Gastroesophageal sphincter (tissue), 4 donors: ENCODE measurements around the gene NEDD9. TPM values are rescaled to one million over a fixed set of nuclear protein-coding genes. Genes with fewer than 3 reads are reported as not detected.

Experiments
- ATAC-seq: fragments of 150-250 bp; one replicate; pipeline ENCODE4 v1.9.1; 2016; ENCODE audit warnings: mild to moderate bottlenecking, moderate library complexity
- H3K27ac ChIP-seq, 4 donors: fragments of 200-600 bp; sonication (generic) in 3 of 4; 1 replicate in 3 of 4; 2 replicates in 1 of 4; pipeline ENCODE4 v1.5.1; 2016 to 2019
- H3K27me3 ChIP-seq: fragments of 200-600 bp; sonication (generic); one replicate; pipeline ENCODE4 v1.5.1; 2019
- H3K36me3 ChIP-seq, 2 donors: fragments of 200-600 bp; sonication (generic); one replicate each; pipeline ENCODE4 v1.5.1; 2019; ENCODE audit warnings: control low read depth in 1 of 2
- H3K4me1 ChIP-seq, 3 donors: fragments of 200-600 bp; sonication (generic); 1 replicate in 2 of 3; 2 replicates in 1 of 3; pipeline ENCODE4 v1.5.1; 2016 to 2019; ENCODE audit warnings: control low read depth in 2 of 3
- H3K4me3 ChIP-seq, 2 donors: fragments of 200-600 bp; sonication (generic); one replicate each; pipeline ENCODE4 v1.5.1; 2019; ENCODE audit warnings: mild to moderate bottlenecking in 1 of 2, moderate library complexity in 1 of 2
- H3K9me3 ChIP-seq, 3 donors: fragments of 200-600 bp; sonication (generic); one replicate each; pipeline ENCODE4 v1.5.1; 2017 to 2019; ENCODE audit warnings: control low read depth in 2 of 3
- CTCF ChIP-seq, 4 experiments: fragments of 200-600 bp in 2 of 4; fragments of 450-650 bp in 2 of 4; sonication (generic) in 1 of 4; IDR thresholded peaks; one replicate each; pipeline ENCODE4 v1.5.1; 2017 to 2019; ENCODE audit warnings: antibody characterized with exemption in 4 of 4, mild to moderate bottlenecking in 2 of 4, moderate library complexity in 2 of 4
- EP300 ChIP-seq: sonication (generic); formaldehyde crosslinking; IDR thresholded peaks from one replicate; pipeline ENCODE4 v1.6.1; 2017; ENCODE audit warnings: antibody characterized with exemption, mild to moderate bottlenecking
- POLR2A ChIP-seq, 2 donors: fragments of 450-650 bp; IDR thresholded peaks; one replicate each; pipeline ENCODE4 v1.6.1; 2017; ENCODE audit warnings: antibody characterized with exemption in 2 of 2, mild to moderate bottlenecking in 2 of 2, moderate library complexity in 1 of 2
- POLR2AphosphoS5 ChIP-seq: sonication (generic); formaldehyde crosslinking; IDR thresholded peaks from one replicate; pipeline ENCODE4 v1.6.1; 2017; ENCODE audit warnings: antibody characterized with exemption
- WGBS, 2 donors: methylation state at CpG; one replicate each; pipeline ENCODE4 v1.1.5; 2018; ENCODE audit warnings: low coverage in 1 of 2; 5-methylcytosine and 5-hydroxymethylcytosine counted together
- total RNA-seq, 4 donors: library from RNA; depleted of rRNA; stranded (reverse); fragments of >200 nt; gene quantifications; one replicate each; pipeline ENCODE4 v1.1.0, GENCODE V29; 2016

NEDD9 gene
- total RNA-seq, 4 donors from 2014 or later: 13.1 to 42.7 (median 26.7) TPM

- H3K27me3 ChIP-seq: no peaks in the 10 kb centered on the region
- H3K4me1 ChIP-seq: peaks cover 0 to 14% (median 0%) of the 10 kb centered on the region in 3 donors
- no peaks in the 10 kb centered on the region for H3K9me3 ChIP-seq
- WGBS, 2 donors: 66 to 76% methylated on average over 8 to 14 of the region's 14 CpGs
- ATAC-seq: peak; percentile 44
- no peaks in the 10 kb centered on the region for H3K36me3 ChIP-seq
- TF ChIP-seq POLR2A (IDR thresholded peaks at IDR 0.05) (no peak), CTCF (IDR thresholded peaks at IDR 0.05) (no peak), POLR2AphosphoS5 (no peak), EP300 (no peak)
- H3K4me3 ChIP-seq: no peak overlapping the region
- peak overlapping the region in 1 of 4 donors; percentile 42 for H3K27ac ChIP-seq
Observed at GRCh38 chr6:11277275-11278206, 45.1 kb upstream of the NEDD9 start.

- WGBS, 2 donors: 83 to 85% methylated on average over 3 of the region's 4 CpGs
- H3K4me3 ChIP-seq: no peak overlapping the region
- no peak for ATAC-seq
- TF ChIP-seq POLR2A (IDR thresholded peaks at IDR 0.05) (no peak), CTCF (IDR thresholded peaks at IDR 0.05) (no peak), POLR2AphosphoS5 (no peak), EP300 (no peak)
- H3K27ac ChIP-seq: no peak overlapping the region
- H3K27me3 ChIP-seq: no peaks in the 10 kb centered on the region
- H3K4me1 ChIP-seq: peaks cover 0 to 14% (median 0%) of the 10 kb centered on the region in 3 donors
- no peaks in the 10 kb centered on the region for H3K9me3 ChIP-seq
- H3K36me3 ChIP-seq: no peaks in the 10 kb centered on the region
Observed at GRCh38 chr6:11276911-11277274, 44.4 kb upstream of the NEDD9 start.

GRCh38 chr6:11276228-11276627 lies 43.8 kb upstream of the NEDD9 start:
- 97 to 98% methylated on average over 7 to 8 of the region's 8 CpGs for WGBS, 2 donors
- H3K27me3 ChIP-seq: no peaks in the 10 kb centered on the region
- H3K4me3 ChIP-seq: no peak overlapping the region
- no peak overlapping the region for H3K27ac ChIP-seq
- H3K4me1 ChIP-seq: peaks cover 0 to 14% (median 0%) of the 10 kb centered on the region in 3 donors
- H3K36me3 ChIP-seq: no peaks in the 10 kb centered on the region
- H3K9me3 ChIP-seq: no peaks in the 10 kb centered on the region
- ATAC-seq: no peak
- TF ChIP-seq EP300 (no peak), POLR2AphosphoS5 (no peak), CTCF (IDR thresholded peaks at IDR 0.05) (no peak), POLR2A (IDR thresholded peaks at IDR 0.05) (no peak)

GRCh38 chr6:11275598-11275997 lies 43.1 kb upstream of the NEDD9 start:
- Histone ChIP-seq H3K9me3 (no peaks in the 10 kb centered on the region), H3K4me3 (no peak overlapping the region), H3K4me1 (peaks cover 0 to 14% (median 0%) of the 10 kb centered on the region in 3 donors), H3K27me3 (no peaks in the 10 kb centered on the region), H3K27ac (no peak overlapping the region), H3K36me3 (no peaks in the 10 kb centered on the region)
- WGBS, 2 donors: 30 to 64% methylated on average over 3 to 4 of the region's 4 CpGs
- ATAC-seq: no peak
- TF ChIP-seq CTCF (IDR thresholded peaks at IDR 0.05): no peak
- TF ChIP-seq EP300: no peak
- no peak for TF ChIP-seq POLR2AphosphoS5
- TF ChIP-seq POLR2A (IDR thresholded peaks at IDR 0.05): no peak
